ENCODE data around the gene YBX3. TPM values are rescaled to one million over a fixed set of nuclear protein-coding genes. Genes with fewer than 3 reads are reported as not detected.

The YBX3 gene
- total RNA-seq, 6 donors from 2014 or later = 216 to 360 (median 287) TPM

DNA sequence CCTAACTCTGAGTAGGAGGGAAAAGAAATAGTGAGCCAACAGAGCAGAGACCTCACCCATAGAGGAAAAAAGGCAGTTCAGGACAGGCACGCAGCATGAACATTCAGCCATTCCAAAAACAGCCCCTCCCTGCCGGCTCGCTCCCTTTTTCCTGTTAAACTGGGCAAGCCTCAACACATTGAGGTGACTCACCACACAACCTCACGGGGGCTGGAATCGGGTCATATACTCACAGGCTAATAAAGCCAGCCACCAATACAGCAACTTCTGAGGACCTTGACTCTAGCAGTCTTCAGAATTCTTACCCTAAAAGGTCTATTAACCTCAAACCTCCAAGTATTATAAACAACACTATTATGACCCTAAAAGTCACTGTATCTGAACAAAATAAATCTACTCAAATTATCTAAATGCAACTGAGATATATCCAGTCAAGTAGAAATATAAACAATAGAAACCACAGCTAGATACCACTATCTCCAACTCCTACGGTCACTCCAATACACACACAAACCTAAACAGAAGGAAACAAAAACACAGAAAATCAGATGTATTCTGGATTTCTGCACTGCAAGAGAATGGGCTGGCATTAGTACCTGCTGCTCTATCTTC lies 6.3 kb downstream of the YBX3 start:
- TF ChIP-seq, protein P1, sequence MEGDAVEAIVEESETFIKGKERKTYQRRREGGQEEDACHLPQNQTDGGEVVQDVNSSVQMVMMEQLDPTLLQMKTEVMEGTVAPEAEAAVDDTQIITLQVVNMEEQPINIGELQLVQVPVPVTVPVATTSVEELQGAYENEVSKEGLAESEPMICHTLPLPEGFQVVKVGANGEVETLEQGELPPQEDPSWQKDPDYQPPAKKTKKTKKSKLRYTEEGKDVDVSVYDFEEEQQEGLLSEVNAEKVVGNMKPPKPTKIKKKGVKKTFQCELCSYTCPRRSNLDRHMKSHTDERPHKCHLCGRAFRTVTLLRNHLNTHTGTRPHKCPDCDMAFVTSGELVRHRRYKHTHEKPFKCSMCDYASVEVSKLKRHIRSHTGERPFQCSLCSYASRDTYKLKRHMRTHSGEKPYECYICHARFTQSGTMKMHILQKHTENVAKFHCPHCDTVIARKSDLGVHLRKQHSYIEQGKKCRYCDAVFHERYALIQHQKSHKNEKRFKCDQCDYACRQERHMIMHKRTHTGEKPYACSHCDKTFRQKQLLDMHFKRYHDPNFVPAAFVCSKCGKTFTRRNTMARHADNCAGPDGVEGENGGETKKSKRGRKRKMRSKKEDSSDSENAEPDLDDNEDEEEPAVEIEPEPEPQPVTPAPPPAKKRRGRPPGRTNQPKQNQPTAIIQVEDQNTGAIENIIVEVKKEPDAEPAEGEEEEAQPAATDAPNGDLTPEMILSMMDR (IDR thresholded peaks at IDR 0.05) = no peak
- TF ChIP-seq POLR2AphosphoS5 (IDR thresholded peaks at IDR 0.05) = peak; percentile 35 to 75
- ATAC-seq (ENCODE audit: low FRiP score in 2 of 2) (peak; percentile 70 to 92), DNase-seq (peak in 1 of 2 donors; percentile 77)
- no peak overlapping the region for H3K4me3 ChIP-seq
- peaks cover 20 to 66% (median 26%) of the 10 kb centered on the region in 4 donors for H3K36me3 ChIP-seq
- H3K9me3 ChIP-seq = no peaks in the 10 kb centered on the region
- H3K27me3 ChIP-seq = no peaks in the 10 kb centered on the region
- H3K27ac ChIP-seq = peak overlapping the region in 3 of 4 donors; percentile 23 to 68 (median 46)
- WGBS, 2 donors = 44 to 50% methylated on average over 5 to 6 of the region's 6 CpGs
- H3K4me1 ChIP-seq = peaks cover 46 to 53% (median 51%) of the 10 kb centered on the region in 4 donors

DNA sequence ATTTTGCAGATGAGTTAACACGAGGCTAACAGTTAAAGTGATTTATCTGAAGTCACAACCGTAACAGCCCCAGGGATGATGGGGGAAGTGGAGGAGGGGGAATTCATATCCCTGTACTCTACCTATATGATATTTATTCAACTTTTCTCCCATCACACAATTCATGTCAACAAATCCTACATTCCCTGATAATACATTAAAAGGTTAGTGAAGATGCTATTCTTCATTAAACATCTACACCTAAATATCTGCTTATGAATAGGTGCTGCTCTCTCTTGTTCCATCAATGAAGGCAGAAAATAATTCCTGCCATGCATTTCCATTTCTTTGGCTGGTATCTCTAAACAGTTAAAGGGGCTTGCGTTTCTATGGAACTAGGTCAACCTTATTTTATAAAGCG lies 6.8 kb downstream of the YBX3 start:
- Histone ChIP-seq H3K27me3 (no peaks in the 10 kb centered on the region), H3K36me3 (peaks cover 20 to 71% (median 29%) of the 10 kb centered on the region in 4 donors), H3K27ac (peak overlapping the region in 3 of 4 donors; percentile 23 to 68 (median 46)), H3K9me3 (no peaks in the 10 kb centered on the region), H3K4me1 (peaks cover 45 to 53% (median 51%) of the 10 kb centered on the region in 4 donors), H3K4me3 (no peak overlapping the region)
- ATAC-seq (ENCODE audit: low FRiP score in 2 of 2) (no peak), DNase-seq (no peak)
- TF ChIP-seq POLR2AphosphoS5 (IDR thresholded peaks at IDR 0.05) (no peak), POLR2A (IDR thresholded peaks at IDR 0.05) (no peak), EP300 (IDR thresholded peaks at IDR 0.05) (no peak)
- TF ChIP-seq, protein P1 (IDR thresholded peaks at IDR 0.05) = no peak
- 58 to 67% methylated on average over 4 of the region's 4 CpGs for WGBS, 2 donors

DNA sequence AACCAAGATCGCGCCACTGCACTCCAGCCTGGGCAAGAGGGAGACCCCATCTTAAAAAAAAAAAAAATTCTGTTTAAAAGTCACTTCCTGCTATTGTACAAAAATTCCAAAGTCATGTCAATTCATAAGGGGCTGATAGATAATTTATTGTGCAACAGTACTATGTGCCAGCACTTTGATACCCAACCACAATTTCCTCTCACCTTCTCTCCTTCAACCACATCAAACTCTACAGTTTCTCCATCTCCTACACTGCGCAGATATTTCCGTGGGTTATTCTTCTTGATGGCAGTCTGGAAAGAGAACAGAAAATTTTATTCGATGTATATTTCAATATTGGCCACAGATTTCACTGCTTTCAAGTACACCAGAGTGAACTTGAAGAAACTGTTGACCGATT lies 7.6 kb downstream of the YBX3 start:
- Histone ChIP-seq H3K4me1 (peaks cover 37 to 45% (median 44%) of the 10 kb centered on the region in 4 donors), H3K36me3 (peaks cover 20 to 79% (median 30%) of the 10 kb centered on the region in 4 donors), H3K4me3 (no peak overlapping the region), H3K27ac (no peak overlapping the region), H3K27me3 (no peaks in the 10 kb centered on the region), H3K9me3 (no peaks in the 10 kb centered on the region)
- no peak for TF ChIP-seq EP300 (IDR thresholded peaks at IDR 0.05)
- no peak for ATAC-seq (ENCODE audit: low FRiP score in 2 of 2)
- DNase-seq = no peak
- 82 to 87% methylated on average over 6 of the region's 6 CpGs for WGBS, 2 donors

DNA sequence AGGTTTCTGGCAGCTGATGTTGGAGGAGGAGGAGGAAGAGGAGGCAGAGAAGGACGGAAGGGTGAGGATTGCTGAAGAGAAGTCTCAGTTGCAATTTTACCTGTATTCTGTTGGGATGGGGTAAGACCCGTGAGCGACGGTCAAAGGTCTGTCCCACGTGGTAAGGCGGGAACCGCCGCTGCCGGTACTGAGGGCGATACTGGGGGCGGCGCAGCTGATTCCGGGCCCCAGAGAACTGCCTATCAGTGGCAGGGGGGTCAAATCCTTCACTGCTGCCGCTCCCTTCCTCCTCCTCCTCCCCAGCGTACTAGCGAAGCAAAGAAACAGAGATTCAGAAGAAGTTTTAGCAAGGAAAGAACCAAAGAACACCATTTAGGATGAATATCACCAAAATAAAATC lies 13.3 kb downstream of the YBX3 start:
- peaks cover 18 to 98% (median 44%) of the 10 kb centered on the region in 4 donors for H3K36me3 ChIP-seq
- 95 to 97% methylated on average over 16 of the region's 16 CpGs for WGBS, 2 donors

DNA sequence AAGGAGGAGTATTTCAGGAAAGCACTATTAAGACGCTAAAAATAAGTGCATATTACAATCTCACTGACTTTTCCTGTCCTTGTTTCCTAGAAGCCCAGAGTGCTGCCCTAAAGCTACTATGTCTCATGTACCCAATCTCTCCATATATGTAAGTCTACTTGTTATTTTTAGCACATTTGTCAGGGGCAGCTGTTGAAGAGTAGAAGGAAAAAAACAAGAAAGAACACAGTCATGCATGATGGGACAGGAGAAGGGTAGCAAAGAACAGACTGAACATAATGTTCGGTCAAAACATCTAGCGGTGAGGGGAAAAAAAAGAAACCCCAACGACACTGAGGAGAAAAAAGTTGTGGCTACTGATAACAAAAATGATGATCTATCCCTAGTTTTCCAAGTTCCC lies 14.3 kb downstream of the YBX3 start:
- no peak overlapping the region for H3K27ac ChIP-seq
- 72 to 88% methylated on average over 4 of the region's 4 CpGs for WGBS, 2 donors
- H3K27me3 ChIP-seq = no peaks in the 10 kb centered on the region
- TF ChIP-seq POLR2AphosphoS5 (IDR thresholded peaks at IDR 0.05) = no peak
- TF ChIP-seq EP300 (IDR thresholded peaks at IDR 0.05) = no peak
- TF ChIP-seq, protein P1 (IDR thresholded peaks at IDR 0.05) = no peak
- no peak for TF ChIP-seq POLR2A (IDR thresholded peaks at IDR 0.05)
- DNase-seq = no peak
- H3K9me3 ChIP-seq = no peaks in the 10 kb centered on the region
- no peaks in the 10 kb centered on the region for H3K4me1 ChIP-seq
- peaks cover 18 to 98% (median 39%) of the 10 kb centered on the region in 4 donors for H3K36me3 ChIP-seq
- no peak for ATAC-seq (ENCODE audit: low FRiP score in 2 of 2)
- no peak overlapping the region for H3K4me3 ChIP-seq

More for the DNA sequence above, 13.3 kb downstream of the YBX3 start:
- ATAC-seq (ENCODE audit: low FRiP score in 2 of 2) (no peak), DNase-seq (peak in 1 of 2 donors; percentile 57)
- no peak for TF ChIP-seq EP300 (IDR thresholded peaks at IDR 0.05)
- no peak for TF ChIP-seq POLR2AphosphoS5 (IDR thresholded peaks at IDR 0.05)
- TF ChIP-seq, protein P1 (IDR thresholded peaks at IDR 0.05) = no peak
- no peak for TF ChIP-seq POLR2A (IDR thresholded peaks at IDR 0.05)
- H3K4me1 ChIP-seq = no peaks in the 10 kb centered on the region
- H3K4me3 ChIP-seq = no peak overlapping the region
- no peaks in the 10 kb centered on the region for H3K9me3 ChIP-seq
- H3K27ac ChIP-seq = no peak overlapping the region
- no peaks in the 10 kb centered on the region for H3K27me3 ChIP-seq

Measured in upper lobe of left lung (tissue), 6 donors.